K562 (cell line): Measurements from ENCODE around the gene GOLGA5. TPM values are rescaled to one million over a fixed set of nuclear protein-coding genes. Genes with fewer than 3 reads are reported as not detected.
A peak's percentile ranks its signal among the peaks of the same experiment; 100 is the strongest.

ENCODE experiments used
- CBX1 ChIP-seq: sonication (generic); IDR thresholded peaks from 2 replicates; pipeline ENCODE4 v1.6.1; 2016; ENCODE audit warnings: antibody characterized with exemption, low read depth, mild to moderate bottlenecking
- CBX3 ChIP-seq, 2 experiments: IDR thresholded peaks; 1 replicate in 1 of 2; 2 replicates in 1 of 2; pipeline ENCODE4 v1.6.1; 2012; ENCODE audit warnings: inconsistent platforms in 2 of 2, low read length in 2 of 2, borderline replicate concordance in 1 of 2, control low read depth in 1 of 2
- DPF2 ChIP-seq: fragments of 450-650 bp; IDR thresholded peaks from 2 replicates; pipeline ENCODE4 v1.6.1; 2016
- EHMT2 ChIP-seq: fragments of 450-650 bp; IDR thresholded peaks from 2 replicates; pipeline ENCODE4 v1.6.1; 2018; ENCODE audit warnings: antibody characterized with exemption
- FOSL1 ChIP-seq: fragments of 200-800 bp; sonication (Bioruptor generic); conservative IDR thresholded peaks from 2 replicates; pipeline ENCODE4 v1.6.1; 2016; ENCODE audit warnings: missing genetic modification characterization, missing compliant biosample characterization
- GATA2 ChIP-seq: sonication (generic); formaldehyde crosslinking; IDR thresholded peaks from 2 replicates; pipeline ENCODE4 v1.4.0; 2020; ENCODE audit warnings: mild to moderate bottlenecking, missing genetic modification reagents
- JUN ChIP-seq, 2 experiments: sonication (generic) in 1 of 2; formaldehyde crosslinking in 1 of 2; IDR thresholded peaks; 2 replicates each; pipeline versions ENCODE4 v1.6.1 to v1.8.0; 2012 to 2022; ENCODE audit warnings: borderline replicate concordance in 2 of 2, mild to moderate bottlenecking in 2 of 2, improper control_type of control experiment in 1 of 2, low read depth in 1 of 2, low read length in 1 of 2, missing genetic modification reagents in 1 of 2
- MNT ChIP-seq, 2 experiments: fragments of 450-650 bp; conservative IDR thresholded peaks; 2 replicates each; pipeline ENCODE4 v1.6.1; 2017; ENCODE audit warnings: mild to moderate bottlenecking in 2 of 2, moderate library complexity in 2 of 2
- NFE2 ChIP-seq: IDR thresholded peaks from 2 replicates; pipeline ENCODE4 v1.6.1; 2014; ENCODE audit warnings: antibody characterized with exemption, low read depth
- NR1H2 ChIP-seq: sonication (generic); formaldehyde crosslinking; IDR thresholded peaks from 2 replicates; pipeline ENCODE4 v1.4.0; 2020; ENCODE audit warnings: mild to moderate bottlenecking, missing genetic modification reagents
- YBX1 ChIP-seq: fragments of 450-650 bp; IDR thresholded peaks from 2 replicates; pipeline ENCODE4 v1.7.1; 2016; ENCODE audit warnings: mild to moderate bottlenecking
- ZEB2 ChIP-seq: fragments of 450-650 bp; IDR thresholded peaks from 2 replicates; pipeline ENCODE4 v1.6.1; 2016
- ZNF280B ChIP-seq: fragments of 250-450 bp; sonication (Bioruptor Pico); IDR thresholded peaks from 2 replicates; pipeline ENCODE4 v1.5.1; 2021; ENCODE audit warnings: mild to moderate bottlenecking
- ZNF347 ChIP-seq: fragments of 450-650 bp; formaldehyde crosslinking; IDR thresholded peaks from 2 replicates; pipeline ENCODE4 v1.4.0; 2020; ENCODE audit warnings: low read depth, mild to moderate bottlenecking, moderate library complexity
- polyA plus RNA-seq, 8 experiments: library from polyadenylated mRNA; depleted of rRNA in 4 of 8; stranded (reverse) in 5 of 8; unstranded in 3 of 8; fragments of >200 nt; fragmentation: Nextera tagmentation in 2 of 8; fragmentation: Illumina TruSeq in 1 of 8; extraction: Ambion mirVana in 2 of 8; extraction: Trizol in 1 of 8; gene quantifications; 2 replicates each; pipeline versions ENCODE4 v1.2.1 to v1.2.3, GENCODE V29; 2011 to 2014; ENCODE audit warnings: inconsistent platforms in 1 of 8, missing spikeins in 1 of 8
- total RNA-seq, 7 experiments: library from RNA; depleted of rRNA in 6 of 7; stranded (reverse); fragments of >200 nt in 6 of 7; fragmentation: Illumina TruSeq in 2 of 7; extraction: Trizol in 2 of 7; gene quantifications; 2 replicates each; pipeline versions ENCODE4 v1.2.1 to v1.2.3, GENCODE V29; 2011 to 2021; ENCODE audit warnings: low replicate concordance in 1 of 7

Gene GOLGA5
- total and polyA plus RNA-seq, 9 of the 15 experiments (the other 6 are each of a cell fraction or from before 2014, with no cell fraction given), result 5.7 to 19.6 (median 12.7) TPM

- no peak for TF ChIP-seq MNT (conservative IDR thresholded peaks at IDR 0.05)
- TF ChIP-seq NFE2, result peak; percentile 81
- TF ChIP-seq DPF2, result peak; percentile 53; the same call in 1 of the 2 replicates
- no peak for TF ChIP-seq ZNF347 (CRISPR knock-in tag)
- peak; percentile 61; the same call in 1 of the 2 replicates for TF ChIP-seq EHMT2
- no peak for TF ChIP-seq YBX1
- TF ChIP-seq JUN (IDR thresholded peaks at IDR 0.05; ENCODE audit: borderline replicate concordance, low read depth, low read length), result peak; percentile 87; the same call in 1 of the 2 replicates
- no peak for TF ChIP-seq JUN (CRISPR knock-in tag; IDR thresholded peaks at IDR 0.05; ENCODE audit: borderline replicate concordance)
- TF ChIP-seq ZEB2, result peak; percentile 74
- no peak for TF ChIP-seq NR1H2 (CRISPR knock-in tag)
- TF ChIP-seq GATA2, result no peak
- 0 out of 2 replicates have a peak, but pooled peaks have one; percentile 44 for TF ChIP-seq ZNF280B
- TF ChIP-seq CBX3 (IDR thresholded peaks at IDR 0.05; ENCODE audit: borderline replicate concordance in 1 of 2, low read length in 2 of 2), result peak in 1 of 2 experiments; percentile 94; a peak in 2 of 3 replicates
- TF ChIP-seq CBX1, result 0 out of 2 replicates have a peak, but pooled peaks have one; percentile 33
- peak; percentile 83 for TF ChIP-seq FOSL1
Observed at GRCh38 chr14:92789457-92790089, 4.5 kb upstream of the GOLGA5 start (continued).
